B cell (primary cell): Measurements from ENCODE around the gene CAB39L. TPM values are rescaled to one million over a fixed set of nuclear protein-coding genes. Genes with fewer than 3 reads are reported as not detected.

ENCODE experiments used
- ATAC-seq: fragments of 200-7000 bp; cut with Tn5 transposase; one replicate; pipeline ENCODE4 v1.10.0; 2021; ENCODE audit warnings: low read depth, mild to moderate bottlenecking, moderate number of reproducible peaks, moderate library complexity
- CTCF ChIA-PET: fragments of 350-600 bp; sonication (Branson Sonifier 250); formaldehyde crosslinking; loops from one replicate; lab custom pipeline; 2021; ENCODE audit warnings: antibody characterized with exemption, inconsistent platforms; lab: Charles Lee
- POLR2A ChIA-PET: fragments of 350-600 bp; sonication (Branson Sonifier 250); formaldehyde crosslinking; loops from one replicate; lab custom pipeline; 2021; ENCODE audit warnings: antibody characterized with exemption; lab: Charles Lee
- DNase-seq: peaks from one replicate; pipeline ENCODE4 v3.0.0; 2013
- H2AFZ ChIP-seq: 2 replicates; pipeline ENCODE4 v1.6.1; 2012; ENCODE audit warnings: mild to moderate bottlenecking, low read depth, low read length; ENCODE audit not compliant: insufficient read depth, poor library complexity, severe bottlenecking
- H3K27ac ChIP-seq, 2 donors: 1 replicate in 1 of 2; 2 replicates in 1 of 2; pipeline ENCODE4 v1.5.1; 2012 to 2013; ENCODE audit warnings: low read length in 2 of 2, mild to moderate bottlenecking in 2 of 2, moderate library complexity in 1 of 2
- H3K27me3 ChIP-seq, 4 experiments: fragments of 200-600 bp in 1 of 4; sonication (generic) in 1 of 4; replicated peaks in 1 of 4; 1 replicate in 2 of 4; 2 replicates in 2 of 4; pipeline versions ENCODE4 v1.6.1 to v1.7.0; 2013 to 2016; ENCODE audit warnings: low read length in 3 of 4, mild to moderate bottlenecking in 2 of 4, mixed read lengths in 1 of 4, moderate library complexity in 1 of 4; ENCODE audit not compliant: insufficient read depth in 4 of 4, control insufficient read depth in 3 of 4; ENCODE audit errors: control extremely low read depth in 1 of 4
- H3K36me3 ChIP-seq, 2 experiments: replicated peaks in 1 of 2; 1 replicate in 1 of 2; 2 replicates in 1 of 2; pipeline versions ENCODE4 v1.6.1 to v1.7.1; 2013; ENCODE audit warnings: low read length in 1 of 2; ENCODE audit not compliant: insufficient read depth in 2 of 2, control insufficient read depth in 1 of 2; ENCODE audit errors: control extremely low read depth in 1 of 2, extremely low read depth in 1 of 2
- H3K4me1 ChIP-seq, 2 donors: fragments of 200-600 bp in 1 of 2; sonication (generic) in 1 of 2; 1 replicate in 1 of 2; 2 replicates in 1 of 2; pipeline versions ENCODE4 v1.5.1 to v1.6.1; 2013 to 2017; ENCODE audit warnings: low read length in 2 of 2; ENCODE audit not compliant: control insufficient read depth in 2 of 2, insufficient read depth in 2 of 2
- H3K4me2 ChIP-seq: replicated peaks from 2 replicates; pipeline ENCODE3; 2012; ENCODE audit warnings: mild to moderate bottlenecking, low read depth, low read length; ENCODE audit not compliant: poor library complexity, severe bottlenecking
- H3K4me3 ChIP-seq, 5 experiments: fragments of 200-600 bp in 1 of 5; sonication (generic) in 1 of 5; 1 replicate in 3 of 5; 2 replicates in 2 of 5; pipeline versions ENCODE4 v1.5.1 to v1.7.0; 2011 to 2016; ENCODE audit warnings: low read length in 4 of 5, mild to moderate bottlenecking in 4 of 5, low read depth in 2 of 5, control low read depth in 1 of 5, moderate library complexity in 1 of 5; ENCODE audit not compliant: insufficient read depth in 1 of 5; ENCODE audit errors: control extremely low read depth in 1 of 5, extremely low read depth in 1 of 5
- H3K79me2 ChIP-seq: fragments of 200-600 bp; sonication (generic); one replicate; pipeline ENCODE4 v1.6.0; 2016; ENCODE audit warnings: low read length; ENCODE audit not compliant: control insufficient read depth, insufficient read depth
- H3K9ac ChIP-seq: fragments of 200-600 bp; sonication (generic); 2 replicates; pipeline ENCODE4 v1.6.1; 2017; ENCODE audit warnings: mild to moderate bottlenecking, low read length, moderate library complexity
- H3K9me3 ChIP-seq, 3 donors: one replicate each; pipeline versions ENCODE4 v1.6.1 to v1.7.1; 2013; ENCODE audit warnings: low read length in 2 of 3; ENCODE audit not compliant: control insufficient read depth in 2 of 3, insufficient read depth in 1 of 3; ENCODE audit errors: control extremely low read depth in 1 of 3
- H4K20me1 ChIP-seq: 2 replicates; pipeline ENCODE4 v1.6.0; 2012; ENCODE audit warnings: mild to moderate bottlenecking, low read length; ENCODE audit not compliant: insufficient read depth, control insufficient read depth, poor library complexity, severe bottlenecking
- H3K27ac Mint-ChIP-seq: one replicate; pipeline ENCODE4 v1.8.0; 2021; ENCODE audit warnings: mixed read lengths
- H3K27me3 Mint-ChIP-seq: one replicate; pipeline ENCODE4 v1.8.0; 2021; ENCODE audit warnings: mixed read lengths
- H3K4me1 Mint-ChIP-seq: one replicate; pipeline ENCODE4 v1.8.0; 2021; ENCODE audit warnings: mixed read lengths
- H3K4me3 Mint-ChIP-seq: one replicate; pipeline ENCODE4 v1.8.0; 2021; ENCODE audit warnings: mixed read lengths
- H3K9me3 Mint-ChIP-seq: one replicate; pipeline ENCODE4 v1.8.0; 2022; ENCODE audit warnings: mixed read lengths; ENCODE audit not compliant: insufficient read depth
- CTCF ChIP-seq: fragments of 200-600 bp; IDR thresholded peaks from one replicate; pipeline ENCODE4 v1.8.0; 2022; ENCODE audit warnings: antibody characterized with exemption, mild to moderate bottlenecking
- EZH2 ChIP-seq: IDR thresholded peaks from 2 replicates; pipeline ENCODE4 v1.6.1; 2012; ENCODE audit warnings: borderline replicate concordance, low read depth, mild to moderate bottlenecking, moderate library complexity, low read length; ENCODE audit not compliant: insufficient read depth, poor library complexity, severe bottlenecking
- WGBS: methylation state at CpG from one replicate; pipeline ENCODE4 v1.1.5; 2013; ENCODE audit warnings: missing lambda C conversion rate; ENCODE audit not compliant: insufficient coverage; 5-methylcytosine and 5-hydroxymethylcytosine counted together
- intact Hi-C: fragments of 100-400 bp; cut with micrococcal nuclease; formaldehyde crosslinking; loops from one replicate; pipeline ENCODE4 v1.10.0; 2022
- polyA plus RNA-seq: library from polyadenylated mRNA; depleted of rRNA; stranded (reverse); fragments of >200 nt; gene quantifications from 2 replicates; pipeline ENCODE4 v1.2.3, GENCODE V29; 2012
- total RNA-seq, 2 donors: library from RNA; stranded (reverse); fragments of 120-200 nt in 1 of 2; gene quantifications; 1 replicate in 1 of 2; 2 replicates in 1 of 2; pipeline versions ENCODE4 v1.2.3 to v1.2.4, GENCODE V29; 2013 to 2022

Gene CAB39L
- total and polyA plus RNA-seq, 2 donors (not counting 1 experiment from before 2014, with no cell fraction given), result 1.5 to 9.6 TPM

DNA sequence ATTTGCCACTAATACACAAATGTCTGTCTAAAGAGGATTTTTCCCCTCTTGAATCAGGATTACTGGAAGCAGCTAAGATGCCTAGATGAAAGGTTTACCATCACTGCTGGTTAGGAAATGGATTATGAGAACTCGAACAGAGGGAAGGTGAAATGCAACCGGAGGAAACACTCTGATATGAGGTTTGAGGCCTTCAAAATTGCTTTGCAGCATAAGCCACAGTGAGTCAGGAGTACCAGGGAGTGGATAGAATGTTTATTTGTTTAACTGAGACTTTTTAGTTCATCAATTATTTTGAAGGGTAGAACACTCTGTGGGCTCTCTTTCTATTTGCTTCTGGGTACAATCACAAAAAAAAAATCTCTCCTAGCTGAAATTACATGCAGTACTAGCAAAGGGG is 178.0 kb downstream of the CAB39L start:
- Histone ChIP-seq H3K79me2 (no peaks in the 10 kb centered on the region), H2AFZ (no peak overlapping the region), H3K4me3 (no peak overlapping the region), H3K9me3 (no peaks in the 10 kb centered on the region), H3K36me3 (peaks cover 6 to 7% of the 10 kb centered on the region in 2 experiments), H3K4me1 (no peaks in the 10 kb centered on the region), H3K27ac (no peak overlapping the region), H3K9ac (no peak overlapping the region), H3K27me3 (no peaks in the 10 kb centered on the region), H4K20me1 (no peaks in the 10 kb centered on the region), H3K4me2 (no peak overlapping the region)
- no peak for TF ChIP-seq CTCF
- TF ChIP-seq EZH2, result no peak
- Mint-ChIP-seq H3K9me3 (no peaks in the 10 kb centered on the region), H3K27ac (no peak overlapping the region), H3K4me1 (no peaks in the 10 kb centered on the region), H3K27me3 (no peaks in the 10 kb centered on the region), H3K4me3 (no peak overlapping the region)
- CTCF ChIA-PET, result interaction anchor here (1.4 kb wide), 1 partner anchor 18 kb away, joined by 4 read pairs; the partner anchor contains the start of gene CDADC1
- intact Hi-C loops, result no loop called here
- 0% methylated on average over 1 of the region's 2 CpGs for WGBS
- ATAC-seq (no peak), DNase-seq (no peak)
- POLR2A ChIA-PET, result no interaction called here

DNA sequence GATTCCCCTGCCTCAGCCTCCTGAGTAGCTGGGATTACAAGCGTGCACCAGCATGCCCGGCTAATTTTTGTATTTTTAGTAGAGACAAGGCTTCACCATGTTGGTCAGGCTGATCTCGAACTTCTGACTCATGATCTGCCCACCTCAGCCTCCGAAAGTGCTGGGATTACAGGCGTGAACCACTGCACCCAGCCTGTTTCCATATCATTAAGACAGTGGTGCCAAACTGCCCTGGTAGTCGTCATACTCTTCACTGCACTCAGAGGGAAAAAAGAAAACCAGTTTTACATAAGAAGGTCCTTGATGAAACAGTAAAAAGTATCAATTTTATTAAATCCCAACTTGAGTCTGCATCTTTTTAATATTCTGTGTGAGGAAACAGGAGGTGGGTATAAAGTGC is 181.2 kb downstream of the CAB39L start:
- Histone ChIP-seq H3K27me3 (no peaks in the 10 kb centered on the region), H3K9ac (no peak overlapping the region), H3K36me3 (peaks cover 6 to 7% of the 10 kb centered on the region in 2 experiments), H3K4me1 (peaks cover 0 to 7% of the 10 kb centered on the region in 2 donors), H3K79me2 (no peaks in the 10 kb centered on the region), H3K27ac (no peak overlapping the region), H3K4me2 (no peak overlapping the region), H3K4me3 (no peak overlapping the region), H3K9me3 (no peaks in the 10 kb centered on the region), H2AFZ (no peak overlapping the region), H4K20me1 (no peaks in the 10 kb centered on the region)
- ATAC-seq (no peak), DNase-seq (no peak)
- Mint-ChIP-seq H3K4me3 (no peak overlapping the region), H3K27ac (no peak overlapping the region), H3K27me3 (no peaks in the 10 kb centered on the region), H3K4me1 (peaks cover 10% of the 10 kb centered on the region), H3K9me3 (no peaks in the 10 kb centered on the region)
- ChIA-PET POLR2A (no interaction called here), CTCF (no interaction called here)
- intact Hi-C loops, result no loop called here
- 97% methylated on average over 5 of the region's 6 CpGs for WGBS
- no peak for TF ChIP-seq CTCF
- TF ChIP-seq EZH2, result no peak
